GM11168 (cell line): ENCODE data around the gene PNPLA7.

Source experiments
- in situ Hi-C: fragments of 300-500 bp; cut with MboI; formaldehyde crosslinking; loops from one replicate; pipeline ENCODE4 v1.12.0; 2022; ENCODE audit warnings: low sequenced_read_pairs; ENCODE audit not compliant: unreplicated experiment

The PNPLA7 gene

DNA sequence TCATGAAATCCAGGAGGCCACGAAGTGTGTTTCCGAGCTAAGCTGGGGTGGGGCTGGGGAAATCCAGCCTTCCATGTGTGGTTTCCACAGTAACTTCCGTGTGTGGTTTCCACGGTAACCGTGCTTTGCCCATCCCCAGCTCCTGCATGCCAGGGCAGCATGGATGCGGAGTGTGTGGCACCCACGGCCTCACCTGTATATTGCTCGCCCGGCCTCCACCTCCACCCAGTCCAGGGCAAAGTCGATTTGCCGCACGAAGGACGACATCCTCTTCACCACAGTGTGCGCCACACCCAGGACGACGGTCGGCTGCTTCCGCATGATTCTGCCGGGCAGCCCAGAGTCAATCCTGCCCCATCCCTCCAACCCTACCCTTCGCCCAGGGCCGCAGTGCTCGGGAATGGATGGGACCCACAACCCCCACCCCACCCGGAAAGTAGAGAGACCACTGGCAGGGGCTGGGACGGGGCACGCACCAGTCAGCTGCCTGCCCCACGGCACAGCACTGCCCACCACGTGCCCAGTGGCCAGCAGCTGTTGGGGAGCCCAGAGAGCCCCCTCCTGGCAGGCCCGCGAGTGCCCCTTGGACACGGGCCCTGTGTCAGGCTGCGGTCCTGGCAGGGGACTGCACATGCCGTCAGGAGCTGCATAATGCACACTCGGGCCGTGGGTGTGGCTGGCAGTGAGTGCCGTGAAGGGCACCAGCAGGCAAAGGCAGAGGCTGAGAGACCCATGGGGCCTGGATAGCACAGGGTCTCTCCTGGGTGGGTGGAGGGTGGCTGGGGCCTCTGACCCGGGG is 52.1 kb downstream of the PNPLA7 start:
- in situ Hi-C loops = no loop called here

DNA sequence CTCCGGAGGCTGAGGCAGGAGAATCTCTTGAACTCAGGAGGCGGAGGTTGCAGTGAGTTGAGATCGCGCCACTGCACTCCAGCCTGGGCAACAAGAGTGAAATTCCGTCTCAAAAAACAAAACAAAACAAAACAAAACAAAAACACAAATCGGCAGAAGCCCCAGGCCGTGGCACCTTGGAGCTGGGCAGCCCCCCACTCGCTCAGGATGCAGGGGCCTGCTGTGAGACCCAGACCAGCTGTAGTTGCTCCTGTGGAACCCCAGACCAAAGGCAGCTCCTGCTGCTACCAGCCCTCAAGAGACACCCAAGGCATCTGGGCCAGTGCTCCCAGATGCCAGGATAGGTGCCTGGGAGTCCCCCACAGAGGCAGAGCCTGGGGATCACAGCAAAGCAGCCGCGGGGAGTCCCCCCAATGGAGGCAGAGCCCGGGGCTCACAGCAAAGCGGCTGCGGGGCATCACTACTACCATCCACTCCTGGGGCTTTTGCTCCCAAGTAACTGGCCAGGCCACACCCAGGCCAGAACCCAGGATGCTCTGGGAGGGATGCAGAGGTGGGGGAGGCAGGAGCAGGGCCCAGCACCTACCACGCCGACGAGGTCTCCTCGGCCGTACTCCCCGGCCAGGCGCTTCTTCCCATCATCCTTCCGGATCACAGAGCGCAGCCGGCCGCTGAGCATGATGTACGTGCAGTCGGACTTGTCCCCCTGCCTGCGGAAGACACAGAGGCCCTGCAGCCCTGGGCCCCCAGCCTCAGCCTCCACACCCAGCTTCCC is 53.4 kb downstream of the PNPLA7 start:
- in situ Hi-C loops = no loop called here

DNA sequence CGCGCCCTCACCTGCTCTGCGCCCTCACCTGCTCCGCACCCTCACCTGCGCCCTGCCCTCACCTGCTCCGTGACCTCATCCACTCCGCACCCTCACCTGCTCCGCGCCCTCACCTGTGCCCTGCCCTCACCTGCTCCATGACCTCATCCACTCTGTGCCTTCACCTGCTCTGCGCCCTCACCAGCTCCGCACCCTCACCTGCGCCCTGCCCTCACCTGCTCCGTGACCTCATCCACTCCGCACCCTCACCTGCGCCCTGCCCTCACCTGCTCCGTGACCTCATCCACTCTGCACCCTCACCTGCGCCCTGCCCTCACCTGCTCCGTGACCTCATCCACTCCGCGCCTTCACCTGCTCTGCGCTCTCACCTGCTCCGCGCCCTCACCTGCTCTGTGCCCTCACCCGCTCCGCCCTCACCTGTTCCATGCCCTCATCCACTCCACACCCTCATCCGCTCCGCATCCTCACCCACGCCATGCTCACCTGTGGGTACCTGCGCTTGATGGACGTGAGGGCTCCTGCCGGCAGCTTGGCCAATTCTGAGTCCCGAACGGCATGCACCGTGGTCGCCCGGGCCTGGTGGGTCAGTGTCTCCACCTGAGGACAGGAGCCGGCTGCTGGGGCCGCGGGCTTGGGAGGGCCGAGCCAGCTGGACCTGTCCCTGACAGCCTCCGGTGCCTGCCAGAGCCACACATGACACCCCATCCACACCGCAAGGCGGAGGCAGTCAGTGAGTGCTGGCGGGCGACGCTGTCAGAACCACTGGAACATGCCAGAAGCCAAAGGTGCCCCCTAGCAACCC is 55.5 kb downstream of the PNPLA7 start:
- in situ Hi-C loops = no loop called here

DNA sequence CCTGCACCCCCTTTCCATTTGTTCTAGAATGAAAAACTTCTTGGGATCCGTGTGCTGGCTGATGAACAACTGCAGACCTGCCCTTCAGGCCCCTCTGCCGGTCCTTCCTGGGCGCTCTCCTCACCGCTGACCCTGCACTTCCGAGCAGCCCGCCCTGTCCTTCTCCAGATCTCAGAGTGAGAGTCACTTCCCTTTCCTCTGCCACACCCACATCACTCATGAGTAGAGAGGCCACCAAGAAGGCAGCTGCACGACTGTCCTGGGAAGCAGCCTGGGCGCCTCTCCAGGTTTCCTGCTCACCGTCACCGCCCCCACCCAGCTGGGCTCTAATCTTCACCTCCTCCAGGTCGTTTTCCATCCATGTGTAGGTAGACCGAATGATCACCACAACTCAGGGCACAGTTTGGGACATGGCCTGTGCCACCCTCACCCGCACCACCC is 56.1 kb downstream of the PNPLA7 start:
- in situ Hi-C loops = no loop called here

DNA sequence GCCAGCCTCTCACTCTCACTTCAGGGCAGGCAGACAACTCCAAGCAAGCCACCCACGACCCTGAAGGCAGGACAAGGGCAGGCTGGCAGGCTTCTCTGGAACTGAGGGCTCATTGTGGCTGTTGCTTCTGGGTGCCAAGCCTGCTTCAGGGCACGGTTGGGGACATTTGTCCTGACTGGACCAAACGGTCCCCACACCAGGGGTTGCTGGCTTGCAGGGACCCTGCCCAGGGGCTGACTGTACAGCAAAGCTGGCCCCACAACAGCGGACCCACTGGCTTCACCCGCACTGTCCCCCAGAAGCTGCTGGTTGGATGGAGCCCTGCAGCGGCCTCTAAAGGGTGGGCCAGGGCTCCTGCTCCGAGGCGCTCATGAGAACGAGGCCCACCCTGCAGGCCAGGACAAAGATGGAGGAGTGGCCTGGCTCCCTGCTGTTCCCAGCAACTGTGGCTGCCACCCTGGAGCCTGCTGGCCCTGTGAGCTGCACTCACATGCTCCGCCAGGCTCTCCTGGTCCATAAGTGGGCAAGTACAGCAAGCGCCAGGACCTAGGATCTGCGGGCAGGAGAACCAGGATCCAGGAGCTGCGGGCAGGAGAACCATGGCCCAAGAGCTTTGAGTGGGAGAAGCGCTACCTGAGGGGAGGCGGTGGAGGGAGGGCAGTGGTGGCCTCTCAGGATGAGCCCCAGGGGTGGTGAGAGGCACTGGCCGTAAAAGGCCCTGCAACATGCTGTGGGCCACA is 56.7 kb downstream of the PNPLA7 start:
- in situ Hi-C loops = no loop called here

DNA sequence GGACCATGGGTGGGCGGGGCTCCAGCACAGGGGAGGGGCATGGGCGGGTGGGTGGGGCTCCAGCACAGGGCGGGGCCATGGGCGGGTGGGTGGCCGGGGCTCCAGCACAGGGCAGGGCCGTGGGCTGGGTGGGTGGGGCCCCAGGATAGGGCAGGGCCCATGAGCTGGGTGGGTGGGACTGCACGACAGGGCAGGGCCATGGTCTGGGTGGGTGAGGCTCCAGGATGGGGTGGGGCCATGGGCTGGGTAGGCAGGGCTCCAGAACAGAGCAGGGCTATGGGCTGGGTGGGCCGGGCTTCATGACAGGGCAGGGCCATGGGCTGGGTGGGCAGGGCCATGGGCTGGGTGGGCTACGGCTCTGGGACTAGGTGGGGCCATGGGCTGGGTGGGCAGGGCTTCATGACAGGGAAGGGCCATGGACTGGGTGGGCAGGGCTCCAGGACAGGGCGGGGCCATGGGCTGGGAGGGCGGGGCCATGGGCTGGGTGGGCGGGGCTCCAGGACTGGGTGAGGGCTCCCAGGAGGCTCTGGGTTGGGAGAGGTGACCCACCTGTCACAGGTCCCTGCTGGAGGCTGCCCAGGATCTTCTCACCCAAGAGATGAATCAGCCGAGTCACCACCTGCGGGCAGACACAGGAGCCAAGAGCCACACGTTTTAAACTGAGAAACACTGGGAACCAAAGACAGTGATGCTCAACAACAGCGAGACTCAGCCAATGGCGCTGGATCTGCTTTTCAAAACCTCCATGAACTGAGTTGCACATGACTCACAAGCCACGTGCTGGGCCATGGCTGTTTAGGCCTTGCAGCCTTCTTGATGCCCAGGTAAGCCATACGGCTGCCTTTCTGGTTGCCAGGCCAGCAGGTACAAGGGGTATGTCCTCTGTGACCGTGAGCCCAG is 57.5 kb downstream of the PNPLA7 start:
- in situ Hi-C loops = no loop called here

DNA sequence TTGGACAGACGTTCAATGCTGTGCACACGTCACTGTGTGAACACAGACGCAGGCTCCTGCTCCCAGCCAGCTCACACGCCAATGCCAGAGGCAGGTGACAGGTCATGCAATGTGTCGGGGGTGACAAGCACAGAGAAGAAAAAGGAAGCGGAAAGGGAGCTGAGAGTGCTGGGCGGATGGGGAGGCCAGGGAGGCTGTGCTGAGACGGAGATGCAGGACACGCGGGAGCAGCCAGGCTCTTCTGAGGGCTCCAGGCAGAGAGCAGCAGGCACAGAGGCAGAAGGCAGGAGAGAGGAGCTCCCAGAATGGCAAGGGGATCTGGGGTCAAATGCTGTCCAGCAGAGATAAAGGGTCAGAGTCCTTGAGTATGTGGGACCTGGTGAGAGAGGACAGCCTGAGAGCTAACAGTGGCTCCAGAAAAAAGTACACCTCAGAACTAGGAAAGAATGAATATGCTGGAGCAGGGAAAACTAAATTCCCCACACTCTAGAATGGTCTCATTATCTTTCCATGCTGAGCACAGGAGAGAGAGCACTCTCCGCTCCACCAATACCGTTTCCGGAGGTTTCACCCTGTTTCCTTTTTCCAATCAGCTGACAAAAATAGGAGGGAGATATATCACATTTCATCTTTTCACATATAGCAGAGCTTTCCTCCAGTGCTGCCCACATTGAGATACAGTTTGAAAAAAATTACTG is 58.3 kb downstream of the PNPLA7 start:
- in situ Hi-C loops = no loop called here

DNA sequence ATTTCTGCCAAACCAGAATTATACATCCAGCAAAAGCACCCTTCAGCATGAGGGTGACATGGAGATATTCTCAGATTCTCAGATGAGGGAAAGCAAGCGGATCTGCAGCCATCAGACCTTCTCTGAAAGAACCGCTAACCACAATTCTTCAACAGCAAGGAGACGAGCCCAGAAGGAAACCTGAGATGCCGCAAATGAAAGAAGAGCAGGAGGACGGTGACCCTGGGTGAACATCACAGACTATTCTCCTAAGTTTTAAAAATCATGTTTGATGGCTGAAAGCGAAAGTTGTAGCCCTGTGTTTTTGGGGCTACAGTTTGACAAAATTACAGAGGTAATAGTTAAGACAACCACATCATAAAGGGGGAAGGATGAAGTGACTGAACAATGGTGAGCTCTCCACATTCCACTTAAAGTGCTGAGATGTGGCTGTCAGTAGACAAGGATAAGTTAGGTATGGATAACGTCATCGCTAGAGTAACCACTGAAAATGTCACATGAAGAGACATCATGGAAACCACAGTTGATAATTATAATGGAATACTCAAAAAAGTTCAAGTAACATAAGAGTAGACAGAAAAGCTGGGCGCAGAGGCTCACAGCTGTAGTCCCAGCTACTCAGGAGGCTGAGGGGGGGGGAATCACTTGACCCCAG is 59.5 kb downstream of the PNPLA7 start:
- in situ Hi-C loops = no loop called here

DNA sequence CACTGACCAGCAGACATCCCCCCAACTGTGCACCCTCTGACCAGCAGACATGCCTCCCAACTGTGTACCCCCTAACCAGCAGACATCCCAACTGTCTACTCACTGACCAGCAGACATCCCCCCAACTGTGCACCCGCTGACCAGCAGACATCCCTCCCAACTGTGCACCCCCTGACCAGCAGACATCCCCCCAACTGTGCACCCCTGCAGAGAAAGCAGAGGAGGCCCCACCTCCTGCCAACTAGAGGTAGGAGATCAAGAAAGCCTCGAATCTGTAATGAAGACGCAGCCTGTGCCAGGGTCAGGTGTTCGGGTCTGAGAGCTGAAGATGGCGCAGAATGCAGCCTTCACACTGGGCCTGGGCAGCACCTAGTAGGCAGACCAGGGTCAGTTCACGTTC is 61.3 kb downstream of the PNPLA7 start:
- in situ Hi-C loops = no loop called here

DNA sequence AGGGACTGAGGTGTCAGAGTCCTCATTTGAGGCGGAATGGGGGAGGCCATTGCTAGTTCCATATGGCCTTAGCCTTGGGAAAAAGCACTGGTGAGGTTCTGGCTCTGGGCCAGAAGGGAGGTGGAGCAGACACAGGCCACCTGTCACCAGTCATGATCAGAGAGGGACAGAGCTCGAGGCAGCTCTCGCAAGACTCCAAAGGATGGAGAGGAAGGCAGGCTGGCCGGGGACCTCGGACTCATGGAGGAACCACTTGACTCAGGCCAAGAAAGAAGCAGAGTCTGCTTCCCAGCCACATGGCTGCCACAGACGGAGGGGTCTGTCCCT is 61.9 kb downstream of the PNPLA7 start:
- in situ Hi-C loops = no loop called here

DNA sequence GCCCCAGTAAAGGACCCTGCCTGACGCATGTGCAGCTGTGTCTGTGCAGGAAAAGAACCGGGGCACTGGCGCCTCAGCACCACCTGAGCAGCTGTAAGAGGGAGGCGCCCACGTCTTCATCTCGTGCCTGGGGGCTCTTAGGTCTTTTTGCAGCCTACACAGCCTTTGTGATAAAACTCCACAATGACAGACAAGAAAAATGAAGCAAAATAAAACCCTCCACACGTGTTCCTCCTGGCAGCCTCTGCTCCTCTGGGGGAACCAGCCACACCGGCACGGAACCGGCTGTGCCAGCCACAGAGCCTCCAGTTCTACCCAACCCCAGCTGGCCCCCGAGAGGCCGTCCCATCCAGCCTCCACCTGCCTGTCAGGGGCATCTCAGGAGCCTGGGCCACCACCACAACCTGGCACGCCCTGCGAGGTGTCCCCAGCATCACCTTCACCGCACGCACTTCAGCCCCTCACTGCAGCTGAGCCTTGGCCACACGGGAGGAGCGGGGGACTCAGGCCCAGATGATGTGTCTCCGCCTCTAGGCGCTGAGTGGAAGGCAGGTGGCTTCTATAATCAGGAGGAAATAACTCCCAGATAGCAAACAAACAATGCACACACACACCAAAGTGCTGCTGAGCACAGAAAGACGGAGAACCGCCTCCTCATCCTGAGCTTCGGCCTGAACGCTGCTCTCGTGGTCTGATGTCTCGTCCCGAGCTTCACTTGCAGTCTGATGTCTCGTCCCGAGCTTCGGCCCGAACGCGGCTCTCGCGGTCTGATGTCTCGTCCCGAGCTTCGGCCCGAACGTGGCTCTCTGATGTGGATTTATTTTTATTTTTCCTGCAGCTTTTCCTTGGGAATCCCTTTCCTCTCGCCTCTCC is 62.5 kb downstream of the PNPLA7 start:
- in situ Hi-C loops = no loop called here

DNA sequence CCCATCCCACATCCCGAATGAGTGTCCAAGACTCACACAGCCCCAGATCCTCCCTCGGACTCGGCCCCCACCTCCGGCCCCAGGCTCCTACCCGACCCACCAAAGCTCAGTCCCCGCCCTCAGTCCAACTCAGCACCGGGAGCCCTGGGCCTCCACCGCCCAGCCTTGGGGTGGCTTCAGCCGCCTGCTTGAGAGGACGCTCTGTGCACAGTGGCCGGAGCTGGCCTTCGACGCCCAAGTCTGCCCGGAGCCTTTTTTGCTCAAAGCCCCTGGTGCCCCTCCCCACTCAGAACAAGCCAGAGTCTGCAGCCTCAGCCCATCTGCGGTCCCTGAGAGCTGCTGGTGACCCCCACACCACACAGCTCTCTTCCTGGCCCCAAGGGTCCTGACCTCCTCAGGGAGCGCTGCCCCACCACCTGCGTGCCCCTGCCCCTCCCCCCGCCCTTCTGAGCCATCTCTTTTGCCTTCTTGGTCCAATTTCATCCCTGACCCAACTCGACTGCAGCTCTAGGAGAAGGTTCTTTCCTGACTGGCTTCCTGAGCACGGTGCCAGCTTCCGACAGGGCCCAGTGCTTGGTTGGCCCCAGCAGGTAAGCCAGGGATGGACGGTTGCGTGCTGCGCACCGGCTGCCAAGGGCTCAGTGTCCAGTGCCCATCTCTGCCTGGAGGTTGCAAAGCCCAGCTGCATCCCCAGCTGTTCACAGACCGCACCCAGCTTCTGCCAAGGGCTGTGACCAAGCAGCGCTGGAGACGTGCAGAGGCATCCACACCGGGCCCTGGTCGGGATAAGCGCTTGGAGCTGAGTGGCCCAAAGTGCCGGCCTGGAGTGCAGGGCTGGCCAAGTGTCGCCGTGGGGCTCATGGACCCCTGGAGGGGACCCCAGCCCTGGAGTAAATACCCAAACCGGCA is 63.4 kb downstream of the PNPLA7 start:
- in situ Hi-C loops = no loop called here

DNA sequence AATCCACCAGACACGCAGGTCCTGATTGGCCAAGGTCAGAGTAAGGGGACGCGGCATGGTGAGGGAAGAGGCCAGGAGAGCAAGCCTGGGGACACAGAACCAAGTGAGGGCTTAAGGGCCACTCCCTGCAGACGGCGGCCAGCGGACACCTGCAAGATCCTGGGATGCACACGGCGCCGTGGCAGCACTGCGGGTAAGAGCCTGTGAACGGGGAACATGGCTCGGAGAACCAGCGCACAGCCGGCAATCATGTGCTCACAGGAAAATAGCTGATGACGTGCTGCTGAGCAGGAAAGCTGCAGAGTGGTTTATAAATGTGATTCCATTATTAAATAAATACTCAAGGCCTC is 64.1 kb downstream of the PNPLA7 start:
- in situ Hi-C loops = no loop called here

DNA sequence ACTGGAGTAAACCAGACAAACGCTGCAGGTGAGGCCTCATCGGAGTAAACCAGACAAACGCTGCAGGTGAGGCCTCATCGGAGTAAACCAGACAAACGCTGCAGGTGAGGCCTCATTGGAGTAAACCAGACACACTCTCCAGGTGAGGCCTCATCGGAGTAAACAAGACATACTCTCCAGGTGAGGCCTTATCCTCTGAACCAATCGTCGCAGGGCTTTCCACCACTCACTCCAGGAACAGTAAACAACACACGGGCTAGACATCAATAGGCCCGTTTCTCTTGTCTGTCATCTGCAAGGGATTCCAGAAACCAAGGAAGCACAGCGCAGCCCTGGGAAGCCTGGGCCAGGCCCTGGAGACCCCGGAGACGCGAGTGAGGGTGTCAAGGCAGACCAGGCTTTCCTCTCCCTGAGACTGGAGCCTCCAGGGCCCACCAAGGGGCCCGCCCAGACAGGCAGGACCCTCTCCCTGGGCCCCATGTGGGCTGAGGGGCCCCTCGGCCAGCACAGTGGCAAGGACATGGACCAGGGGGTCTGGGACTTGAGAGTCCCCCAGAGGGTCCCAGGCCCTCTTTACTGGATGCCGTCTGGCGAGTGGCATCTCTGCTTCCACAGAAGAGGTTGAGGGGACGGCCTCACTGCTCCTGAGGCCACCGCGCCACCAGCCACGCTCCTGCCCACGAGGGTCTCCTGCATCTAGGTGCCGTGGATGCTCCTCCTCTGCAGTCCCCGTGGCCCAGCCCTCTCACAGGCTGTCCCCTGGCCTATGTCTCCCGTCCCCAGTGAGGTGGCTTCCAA is 64.7 kb downstream of the PNPLA7 start:
- in situ Hi-C loops = no loop called here

DNA sequence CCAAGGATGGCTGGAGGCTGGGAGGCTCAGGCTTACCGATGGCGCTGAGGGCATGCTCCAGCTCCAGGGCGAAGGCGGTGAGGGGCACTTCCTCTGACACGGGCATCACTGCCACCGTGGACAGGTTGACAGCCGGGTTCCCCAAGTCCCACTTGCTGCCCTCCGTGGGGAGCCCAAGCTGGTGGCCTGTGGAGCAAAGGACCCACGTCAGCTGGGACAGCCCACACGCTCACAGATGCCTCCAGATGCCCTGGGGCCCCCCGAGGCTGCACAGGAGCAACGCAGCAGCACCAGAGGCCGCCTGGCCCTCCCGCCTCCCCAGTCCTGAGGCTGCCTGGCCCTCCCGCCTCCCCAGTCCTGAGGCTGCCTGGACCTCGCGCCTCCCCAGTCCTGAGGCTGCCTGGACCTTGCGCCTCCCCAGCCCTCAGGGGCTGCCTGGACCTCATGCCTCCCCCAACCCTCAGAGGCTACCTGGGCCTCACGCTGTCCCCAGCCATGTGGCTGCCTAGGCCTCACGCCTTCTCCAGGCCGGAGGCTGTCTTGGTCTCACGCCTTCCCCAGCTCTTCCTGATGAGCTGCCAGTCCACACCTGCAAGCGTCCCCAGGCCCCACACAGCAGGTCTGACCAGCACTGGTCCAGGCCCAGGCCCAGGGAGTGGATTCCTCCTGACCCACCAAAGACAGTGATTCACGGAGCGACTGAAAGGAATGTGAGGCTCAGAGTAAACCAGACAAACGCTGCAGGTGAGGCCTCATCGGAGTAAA is 65.5 kb downstream of the PNPLA7 start:
- in situ Hi-C loops = no loop called here
